Gastrocnemius medialis (tissue), 4 donors: ENCODE measurements around the gene MAP7D2.

Experiments
- CTCF ChIP-seq, 5 experiments: fragments of 450-650 bp in 3 of 5; fragments of 200-600 bp in 2 of 5; sonication (generic) in 2 of 5; IDR thresholded peaks in 4 of 5; conservative IDR thresholded peaks in 1 of 5; 1 replicate in 4 of 5; 2 replicates in 1 of 5; pipeline ENCODE4 v1.5.1; 2016 to 2019; ENCODE audit warnings: antibody characterized with exemption in 5 of 5, mild to moderate bottlenecking in 3 of 5, moderate library complexity in 3 of 5
- POLR2A ChIP-seq, 2 donors: fragments of 450-650 bp; IDR thresholded peaks; one replicate each; pipeline ENCODE4 v1.6.1; 2017; ENCODE audit warnings: antibody characterized with exemption in 2 of 2, mild to moderate bottlenecking in 2 of 2, moderate library complexity in 2 of 2

- TF ChIP-seq CTCF (IDR thresholded peaks at IDR 0.05 in 4 of 5, conservative IDR thresholded peaks at IDR 0.05 in 1 of 5) (no peak), POLR2A (IDR thresholded peaks at IDR 0.05) (no peak)
Measured at GRCh38 chrX:20124964-20125363, 8.3 kb upstream of the MAP7D2 start.
